Neural progenitor cell (in vitro differentiated cells): ENCODE results near the gene COMMD10.

Source experiments
- EZH2 ChIP-seq: fragments of 200-600 bp; sonication (generic); IDR thresholded peaks from 2 replicates; pipeline ENCODE4 v1.6.1; 2017; ENCODE audit warnings: antibody characterized with exemption, mild to moderate bottlenecking, moderate library complexity
- EZH2phosphoT487 ChIP-seq: fragments of 200-600 bp; sonication (generic); IDR thresholded peaks from 2 replicates; pipeline ENCODE4 v1.6.1; 2017; ENCODE audit warnings: antibody characterized with exemption
- TF ChIP-seq, protein P1 (sequence below): fragments of 200-600 bp; sonication (generic); IDR thresholded peaks from 2 replicates; pipeline ENCODE4 v1.5.1; 2017; ENCODE audit warnings: antibody characterized with exemption, mild to moderate bottlenecking

DNA sequence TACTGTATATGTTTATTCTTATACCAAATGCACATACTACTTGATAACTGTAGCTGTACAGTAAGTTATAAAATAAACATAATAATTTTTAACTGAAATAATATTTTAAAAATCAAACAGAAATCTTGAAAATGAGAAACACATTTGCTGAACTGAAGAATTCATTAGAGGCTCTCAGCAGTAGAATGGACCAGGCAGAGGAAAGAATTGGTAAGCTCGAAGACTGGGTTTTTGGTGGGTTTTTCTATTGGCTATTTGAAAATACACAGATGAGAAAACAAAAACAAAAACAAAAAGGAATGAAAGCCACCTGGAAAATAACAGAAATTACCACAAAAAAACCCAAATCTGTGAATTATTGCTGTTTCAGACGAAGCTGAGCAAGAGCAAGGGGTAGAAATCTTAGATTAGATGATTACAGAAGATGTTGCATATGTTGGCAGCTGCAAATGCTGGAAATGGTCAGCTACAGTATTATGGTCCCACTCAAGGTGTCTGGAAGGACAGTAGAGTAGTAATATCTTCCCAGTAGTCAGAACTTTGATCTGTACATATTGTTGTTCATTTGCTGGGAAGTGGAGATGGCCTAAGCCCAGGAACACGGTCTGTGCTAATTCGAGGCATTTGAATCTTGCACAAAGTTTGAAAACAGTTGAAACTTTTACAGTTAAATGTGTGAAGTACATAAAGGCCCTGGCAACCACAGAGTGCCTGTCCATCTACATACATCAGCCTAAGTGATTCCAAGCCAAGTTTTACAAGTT, 233.4 kb downstream of the COMMD10 start:
- TF ChIP-seq, protein P1, sequence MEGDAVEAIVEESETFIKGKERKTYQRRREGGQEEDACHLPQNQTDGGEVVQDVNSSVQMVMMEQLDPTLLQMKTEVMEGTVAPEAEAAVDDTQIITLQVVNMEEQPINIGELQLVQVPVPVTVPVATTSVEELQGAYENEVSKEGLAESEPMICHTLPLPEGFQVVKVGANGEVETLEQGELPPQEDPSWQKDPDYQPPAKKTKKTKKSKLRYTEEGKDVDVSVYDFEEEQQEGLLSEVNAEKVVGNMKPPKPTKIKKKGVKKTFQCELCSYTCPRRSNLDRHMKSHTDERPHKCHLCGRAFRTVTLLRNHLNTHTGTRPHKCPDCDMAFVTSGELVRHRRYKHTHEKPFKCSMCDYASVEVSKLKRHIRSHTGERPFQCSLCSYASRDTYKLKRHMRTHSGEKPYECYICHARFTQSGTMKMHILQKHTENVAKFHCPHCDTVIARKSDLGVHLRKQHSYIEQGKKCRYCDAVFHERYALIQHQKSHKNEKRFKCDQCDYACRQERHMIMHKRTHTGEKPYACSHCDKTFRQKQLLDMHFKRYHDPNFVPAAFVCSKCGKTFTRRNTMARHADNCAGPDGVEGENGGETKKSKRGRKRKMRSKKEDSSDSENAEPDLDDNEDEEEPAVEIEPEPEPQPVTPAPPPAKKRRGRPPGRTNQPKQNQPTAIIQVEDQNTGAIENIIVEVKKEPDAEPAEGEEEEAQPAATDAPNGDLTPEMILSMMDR: no peak
- TF ChIP-seq EZH2phosphoT487 (no peak), EZH2 (no peak)
